GM06990 (cell line): Measurements from ENCODE around the gene CEP170B.

Experiments
- DNase-seq: peaks from one replicate; pipeline ENCODE4 v3.0.0-alpha.2; 2011; ENCODE audit not compliant: insufficient read length; ENCODE audit errors: extremely low read depth
- H3K27me3 ChIP-seq: replicated peaks from 2 replicates; pipeline ENCODE4 v1.6.0; 2011; ENCODE audit warnings: low read length; ENCODE audit not compliant: control insufficient read depth, insufficient read depth
- H3K36me3 ChIP-seq: 2 replicates; pipeline ENCODE4 v1.5.1; 2011; ENCODE audit warnings: low read length; ENCODE audit not compliant: control insufficient read depth, insufficient read depth
- H3K4me3 ChIP-seq: replicated peaks from 2 replicates; pipeline ENCODE4 v1.5.1; 2011; ENCODE audit warnings: low read depth, mild to moderate bottlenecking, control low read depth, low read length
- TF ChIP-seq, protein P1 (sequence below): IDR thresholded peaks from 2 replicates; pipeline ENCODE4 v1.5.1; 2011; ENCODE audit warnings: low read length, control low read depth, mild to moderate bottlenecking, inconsistent platforms; ENCODE audit not compliant: insufficient read depth, poor library complexity, severe bottlenecking

Gene CEP170B

DNA sequence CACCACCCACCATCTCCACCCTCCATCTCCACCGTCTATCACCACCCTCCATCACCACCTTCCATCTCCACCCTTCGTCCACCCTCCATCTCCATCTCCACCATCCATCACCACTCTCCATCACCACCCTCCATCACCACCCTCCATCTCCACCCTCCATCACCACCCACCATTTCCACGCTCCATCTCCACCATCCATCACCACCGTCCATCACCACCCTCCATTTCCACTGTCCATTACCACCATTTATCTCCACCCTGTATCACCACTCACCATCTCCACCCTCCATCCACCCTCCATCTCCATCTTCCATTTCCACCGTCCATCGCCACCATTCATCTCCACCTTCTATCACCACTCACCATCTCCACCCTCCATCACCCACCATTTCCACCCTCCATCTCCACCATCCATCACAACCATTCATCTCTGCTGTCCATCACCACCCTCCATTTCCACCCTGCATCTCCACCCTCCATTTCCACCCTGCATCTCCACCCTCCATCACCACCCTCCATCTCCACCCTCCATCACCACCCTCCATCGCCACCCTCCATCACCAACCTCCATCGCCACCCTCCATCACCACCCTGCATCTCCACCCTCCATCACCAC is 6.1 kb upstream of the CEP170B start:
- no peak for DNase-seq
- TF ChIP-seq, protein P1, sequence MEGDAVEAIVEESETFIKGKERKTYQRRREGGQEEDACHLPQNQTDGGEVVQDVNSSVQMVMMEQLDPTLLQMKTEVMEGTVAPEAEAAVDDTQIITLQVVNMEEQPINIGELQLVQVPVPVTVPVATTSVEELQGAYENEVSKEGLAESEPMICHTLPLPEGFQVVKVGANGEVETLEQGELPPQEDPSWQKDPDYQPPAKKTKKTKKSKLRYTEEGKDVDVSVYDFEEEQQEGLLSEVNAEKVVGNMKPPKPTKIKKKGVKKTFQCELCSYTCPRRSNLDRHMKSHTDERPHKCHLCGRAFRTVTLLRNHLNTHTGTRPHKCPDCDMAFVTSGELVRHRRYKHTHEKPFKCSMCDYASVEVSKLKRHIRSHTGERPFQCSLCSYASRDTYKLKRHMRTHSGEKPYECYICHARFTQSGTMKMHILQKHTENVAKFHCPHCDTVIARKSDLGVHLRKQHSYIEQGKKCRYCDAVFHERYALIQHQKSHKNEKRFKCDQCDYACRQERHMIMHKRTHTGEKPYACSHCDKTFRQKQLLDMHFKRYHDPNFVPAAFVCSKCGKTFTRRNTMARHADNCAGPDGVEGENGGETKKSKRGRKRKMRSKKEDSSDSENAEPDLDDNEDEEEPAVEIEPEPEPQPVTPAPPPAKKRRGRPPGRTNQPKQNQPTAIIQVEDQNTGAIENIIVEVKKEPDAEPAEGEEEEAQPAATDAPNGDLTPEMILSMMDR: no peak
- no peaks in the 10 kb centered on the region; the same call in 1 of the 2 replicates for H3K27me3 ChIP-seq
- no peaks in the 10 kb centered on the region for H3K36me3 ChIP-seq
- no peak overlapping the region for H3K4me3 ChIP-seq

DNA sequence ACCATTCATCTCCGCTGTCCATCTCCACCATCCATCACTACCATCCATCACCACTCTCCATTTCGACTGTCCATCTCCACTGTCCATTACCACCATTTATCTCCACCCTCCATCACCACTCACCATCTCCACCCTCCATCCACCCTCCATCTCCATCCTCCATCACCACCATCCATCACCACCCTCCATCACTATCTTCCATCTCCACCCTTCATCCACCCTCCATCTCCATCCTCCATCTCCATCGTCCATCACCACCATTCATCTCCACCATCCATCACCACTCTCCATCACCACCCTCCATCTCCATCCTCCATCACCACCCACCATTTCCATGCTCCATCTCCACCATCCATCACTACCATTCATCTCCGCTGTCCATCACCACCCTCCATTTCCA is 5.2 kb upstream of the CEP170B start:
- H3K36me3 ChIP-seq: no peaks in the 10 kb centered on the region
- H3K27me3 ChIP-seq: no peaks in the 10 kb centered on the region; the same call in 1 of the 2 replicates
- no peak for DNase-seq
- TF ChIP-seq, protein P1: no peak
- no peak overlapping the region for H3K4me3 ChIP-seq

DNA sequence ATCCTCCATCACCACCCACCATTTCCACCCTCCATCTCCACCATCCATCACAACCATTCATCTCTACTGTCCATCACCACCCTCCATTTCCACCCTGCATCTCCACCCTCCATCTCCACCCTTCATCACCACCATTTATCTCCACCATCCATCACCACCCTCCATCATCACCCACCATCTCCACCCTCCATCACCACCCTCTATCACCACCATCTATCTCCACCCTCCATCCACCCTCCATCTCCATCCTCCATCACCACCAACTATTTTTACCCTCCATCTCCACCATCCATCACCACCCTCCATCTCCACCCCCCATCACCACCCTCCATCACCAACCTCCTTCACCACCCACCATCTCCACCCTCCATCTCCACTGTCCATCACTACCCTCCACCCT is 4.7 kb upstream of the CEP170B start:
- TF ChIP-seq, protein P1: no peak
- H3K4me3 ChIP-seq: no peak overlapping the region
- H3K36me3 ChIP-seq: no peaks in the 10 kb centered on the region
- no peaks in the 10 kb centered on the region; the same call in 1 of the 2 replicates for H3K27me3 ChIP-seq
- no peak for DNase-seq

DNA sequence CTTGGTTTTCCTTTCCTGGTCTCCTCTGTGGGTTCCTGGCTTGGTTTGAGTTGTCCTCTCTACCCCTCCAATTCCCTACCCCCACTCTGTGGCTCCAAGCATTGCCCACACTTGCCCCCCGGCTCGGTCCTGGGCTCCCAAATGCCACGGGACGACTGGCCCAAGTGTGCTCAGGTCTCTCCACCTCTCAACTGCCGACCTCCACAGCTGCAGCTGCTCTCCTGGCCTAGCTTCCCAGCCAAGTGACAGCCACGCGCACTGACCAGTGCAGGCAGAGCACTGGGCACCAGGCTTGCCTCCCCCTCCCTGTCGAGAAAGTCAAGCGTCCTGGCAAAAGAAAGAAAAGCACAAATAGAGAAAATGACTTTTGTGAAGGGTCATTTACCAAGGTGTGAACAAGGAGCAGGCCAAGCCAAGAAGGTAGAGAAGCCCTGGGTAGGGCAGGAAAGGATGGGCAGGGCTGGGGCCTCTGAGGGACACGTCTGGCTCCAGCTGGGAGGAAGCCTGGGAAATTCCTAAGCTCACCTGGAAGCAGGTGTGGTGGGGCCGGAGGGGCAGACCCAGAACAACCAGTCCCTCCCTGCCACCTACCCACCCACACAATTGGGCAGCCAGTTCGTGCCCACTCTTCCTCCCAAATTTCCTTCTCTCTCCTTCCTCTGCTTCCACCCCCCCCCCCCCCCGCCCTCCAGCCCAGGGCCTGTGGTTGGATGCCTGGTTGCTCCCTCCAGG is 1.8 kb upstream of the CEP170B start:
- Histone ChIP-seq H3K27me3 (peaks cover 4% of the 10 kb centered on the region), H3K36me3 (no peaks in the 10 kb centered on the region), H3K4me3 (no peak overlapping the region)
- DNase-seq: no peak
- TF ChIP-seq, protein P1: no peak

DNA sequence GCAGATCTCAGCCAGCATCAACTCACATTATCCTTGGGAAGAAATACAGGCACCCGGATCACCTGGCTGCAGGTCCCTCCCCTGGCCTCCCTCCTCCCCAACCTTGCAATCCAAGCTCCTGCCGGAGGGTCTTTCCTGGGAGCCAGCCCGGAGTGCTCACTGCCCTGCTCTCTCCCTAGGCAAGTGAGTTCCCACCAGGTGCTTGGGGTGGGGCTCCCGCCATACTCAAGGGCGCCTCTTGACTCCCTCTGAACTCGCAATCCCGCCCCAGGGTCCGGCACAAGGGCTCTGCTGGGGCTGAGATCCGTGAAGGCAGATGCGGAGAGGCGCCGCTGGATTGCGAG is 1.2 kb upstream of the CEP170B start:
- TF ChIP-seq, protein P1: no peak
- H3K27me3 ChIP-seq: peaks cover 4% of the 10 kb centered on the region
- H3K36me3 ChIP-seq: no peaks in the 10 kb centered on the region
- no peak for DNase-seq
- H3K4me3 ChIP-seq: no peak overlapping the region
